GM18909 (cell line): ENCODE measurements around the gene ATP10A.
"Not testable (repeated sequence)": the region's sequence is repeated elsewhere in the genome, so short reads cannot be mapped to it uniquely, and the experiment has no call there.

Experiments
- ATAC-seq: cut with Tn5 transposase; IDR thresholded peaks from one replicate; pipeline ENCODE4 v1.9.1; 2021; ENCODE audit warnings: mild to moderate bottlenecking; ENCODE audit not compliant: unreplicated experiment, poor library complexity

ATP10A gene

GRCh38 chr15:25670025-25670554 lies 193.0 kb downstream of the ATP10A start:
- ATAC-seq, result no peak

DNA sequence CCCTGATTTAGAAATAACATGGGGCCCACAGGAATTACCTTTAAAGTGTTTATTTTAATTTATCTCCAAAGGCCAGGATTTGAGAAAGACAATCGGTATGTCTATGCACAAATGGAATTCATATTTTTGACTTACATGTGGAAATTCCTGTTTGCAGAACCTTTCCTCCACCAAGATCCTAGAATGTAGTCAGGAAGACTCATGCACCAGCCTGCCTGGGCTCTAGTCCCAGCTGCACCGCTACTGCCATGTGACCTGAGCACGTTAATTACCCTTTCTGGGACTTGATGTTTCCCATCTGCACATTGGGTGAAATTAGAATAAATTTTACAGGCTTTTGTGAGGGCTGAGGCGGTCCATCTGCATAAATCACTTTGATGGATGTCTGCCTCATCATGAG lies 194.2 kb downstream of the ATP10A start:
- ATAC-seq, result no peak

- no peak for ATAC-seq
Observed at GRCh38 chr15:25668236-25668795, 194.8 kb downstream of the ATP10A start.

DNA sequence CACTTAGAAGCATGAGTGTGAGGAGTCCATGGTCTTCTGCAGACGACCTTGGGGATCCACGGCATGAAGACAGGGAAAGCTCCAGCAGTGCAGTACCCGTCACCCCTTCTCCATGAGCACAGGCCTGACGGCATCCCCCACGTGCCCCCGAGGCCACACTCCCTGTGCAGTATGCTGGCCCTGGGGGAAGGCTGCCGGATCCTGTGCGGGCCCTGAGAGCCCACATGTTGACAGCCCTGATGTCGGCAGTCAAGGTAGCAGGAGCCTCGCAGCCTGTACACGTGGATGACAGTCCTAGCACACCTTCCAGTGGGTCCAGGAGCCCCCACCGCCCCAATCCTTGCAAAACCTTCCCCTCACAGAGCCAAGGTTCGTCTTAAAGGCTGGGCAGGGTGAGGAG lies 195.3 kb downstream of the ATP10A start:
- no peak for ATAC-seq

- no peak for ATAC-seq
Observed at GRCh38 chr15:25665913-25666312, 197.2 kb downstream of the ATP10A start.

GRCh38 chr15:25664761-25665160 lies 198.4 kb downstream of the ATP10A start:
- no peak for ATAC-seq

DNA sequence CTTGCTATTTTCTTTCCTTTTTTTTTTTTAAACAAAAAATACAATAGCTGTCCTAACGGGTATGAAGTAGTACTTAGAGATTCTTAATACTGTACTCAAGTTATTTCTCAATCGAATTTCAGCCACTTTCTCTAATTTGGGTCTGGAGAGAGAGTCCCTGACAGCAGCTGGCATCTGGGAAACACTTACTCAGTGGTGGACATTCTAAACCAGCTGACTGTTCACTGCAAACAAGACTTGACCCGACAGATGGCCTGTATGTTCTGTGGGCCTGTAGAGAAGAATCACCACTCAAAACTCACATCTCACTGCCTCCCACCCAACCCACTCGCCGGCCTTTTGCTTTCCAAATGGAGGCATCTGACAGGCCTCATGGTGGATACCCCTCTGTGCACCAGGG lies 199.6 kb downstream of the ATP10A start:
- ATAC-seq, result no peak

DNA sequence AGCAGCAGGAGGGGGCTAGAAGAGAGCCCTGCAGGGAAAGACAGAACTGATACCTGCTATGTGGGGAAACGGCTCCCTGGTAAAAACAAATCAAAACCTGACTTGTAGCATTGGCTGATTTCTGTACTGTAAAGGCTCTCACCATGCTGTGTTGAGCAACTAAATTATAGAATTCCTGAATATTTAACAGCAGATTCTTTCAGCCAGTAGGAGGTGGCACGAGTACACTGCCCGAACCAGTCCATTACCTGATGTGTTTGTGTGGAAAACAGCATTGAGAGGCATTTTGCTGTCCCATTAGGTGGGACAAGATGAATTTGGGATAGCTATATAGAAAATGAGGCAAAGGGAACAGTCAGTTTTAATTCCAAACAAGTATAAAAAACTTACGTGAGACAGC lies 201.2 kb downstream of the ATP10A start:
- ATAC-seq, result no peak

- ATAC-seq, result no peak
Observed at GRCh38 chr15:25659251-25659650, 203.9 kb downstream of the ATP10A start.

- no peak for ATAC-seq
Observed at GRCh38 chr15:25658560-25658959, 204.6 kb downstream of the ATP10A start.

DNA sequence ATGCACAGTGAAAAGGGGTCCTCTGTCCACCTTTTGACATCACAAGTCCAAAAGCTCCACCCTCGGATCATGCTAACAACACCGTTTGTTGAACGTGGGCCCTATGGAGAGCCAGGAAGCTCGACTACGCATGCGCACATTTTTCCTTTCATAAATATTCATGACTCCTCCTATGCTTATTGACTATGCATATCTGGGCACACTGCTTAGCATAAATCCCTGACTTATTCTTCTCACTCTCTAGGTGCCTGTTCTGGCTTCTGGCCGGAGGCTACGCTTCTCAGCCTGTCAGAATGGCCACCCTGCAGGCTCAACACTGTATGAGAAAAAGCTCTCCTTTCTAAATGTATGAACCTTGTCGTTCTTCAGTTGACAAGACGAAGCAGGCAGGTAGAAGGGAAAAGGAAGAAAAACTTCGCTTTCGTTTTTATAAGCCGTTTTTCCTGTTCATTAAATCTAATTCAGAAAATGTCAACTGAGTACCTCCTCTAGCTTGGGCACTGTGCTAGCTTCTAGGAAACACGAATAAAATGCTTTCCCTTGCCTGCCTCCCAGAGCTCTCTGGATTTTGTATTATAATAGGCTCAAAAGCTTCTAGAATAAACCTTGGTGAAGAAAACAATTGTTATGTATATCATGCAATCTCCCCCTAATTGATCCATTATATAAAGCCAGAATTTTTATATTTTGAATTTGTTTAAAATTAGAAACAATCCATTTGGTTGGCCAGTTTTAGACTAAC lies 207.7 kb downstream of the ATP10A start:
- ATAC-seq, result no peak

GRCh38 chr15:25653371-25653770 lies 209.8 kb downstream of the ATP10A start:
- ATAC-seq, result no peak

DNA sequence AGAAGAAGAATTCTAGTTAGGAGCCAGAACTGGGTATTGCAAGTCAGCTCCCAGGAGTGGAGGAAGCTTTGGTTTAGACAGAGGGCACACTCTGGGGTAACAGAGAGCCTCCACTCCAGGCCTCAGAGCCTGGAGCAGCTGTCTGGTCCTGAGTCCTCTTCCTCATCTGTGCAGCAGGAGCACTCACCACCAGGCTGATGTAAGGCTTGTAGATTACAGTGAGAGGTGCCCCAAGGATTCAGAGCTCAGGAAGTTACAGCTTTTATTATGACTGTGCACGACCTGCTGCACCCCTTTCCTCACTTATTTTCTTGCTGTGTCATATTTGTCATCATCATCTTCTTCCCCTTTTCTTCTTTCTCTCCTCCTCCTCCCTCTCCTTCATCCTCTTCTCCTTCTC lies 210.4 kb downstream of the ATP10A start:
- no peak for ATAC-seq

- ATAC-seq, result no peak
Observed at GRCh38 chr15:25649390-25649789, 213.7 kb downstream of the ATP10A start.

- ATAC-seq, result no peak
Observed at GRCh38 chr15:25643120-25643519, 220.0 kb downstream of the ATP10A start.

DNA sequence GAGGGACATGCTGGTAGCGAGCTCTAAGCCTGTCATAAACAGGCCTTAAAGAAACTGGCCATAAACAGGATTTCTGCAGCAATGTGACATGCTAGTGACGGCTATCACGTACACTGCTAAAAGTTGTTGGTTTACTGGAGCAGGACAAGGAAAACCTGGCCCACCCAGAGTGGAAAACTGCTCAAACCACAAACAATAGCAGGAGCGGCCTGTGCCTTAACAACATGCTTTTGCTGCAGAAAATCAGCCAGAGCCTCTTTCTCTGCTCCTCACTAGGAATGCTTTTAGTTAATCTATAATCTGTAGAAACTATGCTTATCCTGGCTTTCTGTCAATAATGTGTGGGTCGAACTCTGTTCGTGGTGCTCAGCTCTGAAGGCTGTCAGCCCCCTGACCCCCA lies 221.4 kb downstream of the ATP10A start:
- ATAC-seq, result no peak

- ATAC-seq, result no peak
Observed at GRCh38 chr15:25641361-25641760, 221.8 kb downstream of the ATP10A start.

- not testable (repeated sequence) for ATAC-seq
Observed at GRCh38 chr15:25640959-25641358, 222.2 kb downstream of the ATP10A start.

DNA sequence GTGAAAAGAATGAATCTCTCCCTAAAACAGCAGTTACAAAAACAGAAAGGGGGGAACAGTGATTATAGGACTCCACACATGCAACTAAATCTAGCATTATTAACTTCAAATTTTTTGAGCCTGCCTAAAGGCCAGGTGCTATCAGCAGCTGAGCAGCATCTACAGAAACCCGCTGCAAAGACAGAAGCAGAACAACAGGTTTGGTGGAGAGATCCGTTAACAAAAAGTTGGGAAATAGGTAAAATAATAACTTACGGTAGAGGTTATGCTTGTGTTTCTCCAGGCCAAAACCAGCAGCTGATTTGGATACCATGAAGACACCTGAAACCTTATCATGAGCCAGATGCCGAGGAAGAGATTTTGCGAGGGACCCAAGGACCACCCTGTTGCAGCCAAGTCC lies 222.7 kb downstream of the ATP10A start:
- no peak for ATAC-seq

DNA sequence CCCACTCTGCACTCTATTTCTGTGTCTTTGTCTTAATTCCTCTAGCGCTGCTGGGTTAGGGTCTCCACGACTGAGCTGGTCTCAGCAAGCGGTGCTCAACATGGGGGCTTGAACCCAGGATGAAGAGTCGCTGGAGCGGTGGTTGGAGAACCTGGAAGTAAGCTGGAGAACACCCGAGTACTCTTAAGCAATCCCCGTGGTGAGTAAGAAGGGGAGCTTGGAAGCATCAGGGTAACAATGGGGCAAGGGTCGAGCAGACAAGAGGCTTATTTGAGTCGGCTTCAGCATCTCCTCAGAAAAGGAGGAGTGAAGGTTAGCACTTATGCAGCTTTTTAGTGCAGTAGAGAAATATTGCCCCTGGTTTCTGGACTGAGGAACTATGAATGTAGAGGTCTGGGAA lies 226.6 kb downstream of the ATP10A start:
- ATAC-seq, result not testable (repeated sequence)

- no peak for ATAC-seq
Observed at GRCh38 chr15:25635191-25635590, 227.9 kb downstream of the ATP10A start.

DNA sequence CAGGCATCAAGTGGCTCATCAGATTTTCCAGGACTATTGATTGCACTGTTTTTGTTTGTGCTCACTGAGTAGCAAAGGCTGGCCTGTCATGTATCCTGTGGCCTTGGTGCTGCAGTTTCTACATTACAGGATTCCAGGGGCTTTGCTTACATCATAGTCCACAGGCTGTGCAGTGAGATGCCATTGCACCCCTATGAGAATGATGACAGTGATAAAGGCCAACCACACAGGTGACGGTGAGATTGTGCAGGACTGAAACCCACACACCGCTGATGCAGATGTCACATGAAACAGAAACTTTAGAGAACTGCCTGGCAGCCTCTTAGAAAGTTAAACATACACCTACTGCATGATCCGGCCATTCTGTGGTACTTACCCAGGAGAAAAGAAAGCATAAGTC lies 229.3 kb downstream of the ATP10A start:
- no peak for ATAC-seq
